ENCODE results near the gene PLXNC1. TPM values are rescaled to one million over a fixed set of nuclear protein-coding genes. Genes with fewer than 3 reads are reported as not detected.
A peak's percentile ranks its signal among the peaks of the same experiment; 100 is the strongest.

The PLXNC1 gene
- total and polyA plus RNA-seq, 5 experiments from 2014 or later: 2.9 to 9.4 (median 4.1) TPM

GRCh38 chr12:94220804-94221203 is 72.4 kb downstream of the PLXNC1 start:
- H3K4me3 Mint-ChIP-seq: no peak overlapping the region
- no peak for ATAC-seq
- H3K9me3 Mint-ChIP-seq: no peaks in the 10 kb centered on the region
- H3K27ac Mint-ChIP-seq: no peak overlapping the region
- DNase-seq: no peak
- peaks cover 14 to 40% (median 27%) of the 10 kb centered on the region in 3 donors for H3K36me3 Mint-ChIP-seq
- peaks cover 0 to 20% (median under 1%) of the 10 kb centered on the region in 4 donors for H3K4me1 Mint-ChIP-seq
- no peaks in the 10 kb centered on the region for H3K27me3 Mint-ChIP-seq
- POLR2A ChIA-PET: interaction anchor here (0.6 to 1.3 kb wide), 2 partner anchors 13 to 75 kb away, joined by 3 to 4 read pairs; no protein-coding TSS in a partner anchor

DNA sequence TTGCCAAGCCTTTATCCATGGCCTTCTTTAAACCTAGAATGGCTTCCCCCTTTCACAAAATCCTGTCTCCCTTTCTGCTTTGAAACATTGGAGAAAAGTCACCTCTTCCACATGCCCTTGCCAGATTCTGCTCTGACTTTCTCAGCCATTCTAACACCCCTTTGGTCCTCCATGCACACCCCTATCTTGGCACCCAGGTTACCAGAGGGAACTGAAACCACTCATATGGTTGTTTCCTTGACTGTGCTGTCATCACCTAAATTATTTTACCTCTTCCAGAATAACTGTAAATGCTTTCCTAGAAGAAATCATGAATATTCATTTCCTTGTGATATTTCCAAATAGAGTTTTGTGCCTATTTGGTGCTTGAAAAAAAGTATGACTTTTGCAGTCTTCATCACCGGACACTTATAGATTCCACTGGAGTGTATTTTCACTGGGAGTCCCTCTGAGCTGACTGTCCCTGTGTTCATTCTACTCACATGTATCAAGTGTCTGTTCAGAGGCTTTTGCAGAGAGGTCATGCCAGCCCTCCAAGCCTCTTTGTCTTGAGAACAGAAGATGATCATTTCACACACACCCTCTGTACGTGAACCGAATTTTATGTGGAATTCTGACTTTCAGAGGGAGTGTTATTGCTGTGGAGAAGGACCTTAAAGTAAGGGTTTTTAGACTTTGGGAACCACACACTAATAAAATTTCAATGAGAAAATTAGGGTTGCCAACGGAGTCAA is 74.1 kb downstream of the PLXNC1 start:
- peaks cover 16 to 54% (median 32%) of the 10 kb centered on the region in 3 donors for H3K36me3 Mint-ChIP-seq
- ATAC-seq: no peak
- H3K27ac Mint-ChIP-seq: no peak overlapping the region
- no peak overlapping the region for H3K4me3 Mint-ChIP-seq
- H3K27me3 Mint-ChIP-seq: no peaks in the 10 kb centered on the region
- DNase-seq: no peak
- no peaks in the 10 kb centered on the region for H3K9me3 Mint-ChIP-seq
- POLR2A ChIA-PET: interaction anchor here (0.8 kb wide), 1 partner anchor 68 kb away, joined by 6 read pairs; no protein-coding TSS in a partner anchor
- peaks cover 0 to 20% (median under 1%) of the 10 kb centered on the region in 4 donors for H3K4me1 Mint-ChIP-seq

DNA sequence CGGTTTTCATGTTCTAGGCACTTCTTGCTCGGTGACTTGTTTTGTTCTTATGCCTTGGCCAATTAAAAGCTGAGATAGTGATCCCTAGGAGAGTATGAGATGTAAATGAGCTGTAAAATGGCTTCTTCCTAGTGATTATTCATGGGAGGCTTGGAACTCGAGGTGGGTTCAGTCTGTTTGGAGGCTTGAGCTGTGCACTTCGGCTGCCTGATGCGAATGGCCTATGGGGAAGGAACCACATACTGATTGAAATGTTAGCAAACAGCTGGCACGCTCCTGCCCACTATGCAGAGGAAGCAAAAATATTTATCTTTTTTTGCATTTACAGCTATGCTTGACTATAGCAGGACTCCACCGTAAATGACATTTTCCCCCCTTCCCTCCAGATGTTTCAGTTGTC is 75.5 kb downstream of the PLXNC1 start:
- Mint-ChIP-seq H3K9me3 (no peaks in the 10 kb centered on the region), H3K4me3 (no peak overlapping the region), H3K27ac (peak overlapping the region in 1 of 10 donors; percentile 8), H3K27me3 (no peaks in the 10 kb centered on the region), H3K4me1 (peaks cover 0 to 21% (median under 1%) of the 10 kb centered on the region in 4 donors), H3K36me3 (peaks cover 22 to 64% (median 39%) of the 10 kb centered on the region in 3 donors)
- DNase-seq (no peak), ATAC-seq (no peak)
- POLR2A ChIA-PET: no interaction called here

GRCh38 chr12:94225506-94225905 is 77.1 kb downstream of the PLXNC1 start:
- no peak overlapping the region for H3K27ac Mint-ChIP-seq
- peaks cover 19 to 63% (median 36%) of the 10 kb centered on the region in 3 donors for H3K36me3 Mint-ChIP-seq
- DNase-seq (no peak), ATAC-seq (no peak)
- no peak overlapping the region for H3K4me3 Mint-ChIP-seq
- POLR2A ChIA-PET: interaction anchor here (1.4 kb wide), 1 partner anchor 15 kb away, joined by 6 read pairs; no protein-coding TSS in a partner anchor
- H3K27me3 Mint-ChIP-seq: no peaks in the 10 kb centered on the region
- no peaks in the 10 kb centered on the region for H3K9me3 Mint-ChIP-seq
- H3K4me1 Mint-ChIP-seq: peaks cover 5 to 34% (median 7%) of the 10 kb centered on the region in 4 donors

DNA sequence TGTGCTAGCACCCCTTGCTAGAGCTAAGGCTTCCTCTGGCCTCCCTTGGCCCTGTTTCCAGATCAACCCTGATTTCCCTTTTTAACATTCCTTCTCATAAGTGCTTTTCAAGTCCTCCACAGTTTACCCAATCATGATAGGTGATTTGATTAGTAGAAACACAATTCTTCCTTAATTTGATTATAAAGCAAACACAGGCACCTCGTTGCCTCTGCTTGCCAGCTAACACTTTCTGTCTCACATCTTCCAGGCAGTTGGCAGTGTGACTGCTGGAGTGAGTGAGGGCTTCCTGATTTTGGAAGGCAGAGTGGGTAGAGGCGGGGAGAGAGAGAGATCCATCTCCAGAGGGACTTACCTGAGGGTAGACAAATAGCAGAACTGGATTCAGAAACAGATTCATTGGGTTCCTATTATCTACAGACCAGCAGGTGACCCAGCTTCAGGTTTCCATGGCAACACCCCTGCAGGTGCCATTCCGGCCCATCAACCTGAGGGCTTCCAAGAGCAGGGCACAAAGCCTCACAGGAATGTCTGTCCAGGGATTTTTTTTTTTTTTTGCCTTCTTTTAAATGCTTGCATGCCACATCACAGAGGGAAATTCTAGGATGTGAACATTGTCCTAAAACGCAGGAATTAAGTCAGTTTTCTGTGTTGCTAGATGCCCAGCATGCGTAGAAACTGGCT is 77.7 kb downstream of the PLXNC1 start:
- Mint-ChIP-seq H3K4me1 (peaks cover 7 to 34% (median 12%) of the 10 kb centered on the region in 4 donors), H3K4me3 (no peak overlapping the region), H3K9me3 (no peaks in the 10 kb centered on the region), H3K36me3 (peaks cover 17 to 59% (median 33%) of the 10 kb centered on the region in 3 donors), H3K27ac (peak overlapping the region in 1 of 10 donors; percentile 43), H3K27me3 (no peaks in the 10 kb centered on the region)
- ATAC-seq (no peak), DNase-seq (no peak)
- POLR2A ChIA-PET: interaction anchor here (1.4 kb wide), 1 partner anchor 15 kb away, joined by 6 read pairs; no protein-coding TSS in a partner anchor

- H3K27ac Mint-ChIP-seq: no peak overlapping the region
- ATAC-seq (no peak), DNase-seq (no peak)
- no peak overlapping the region for H3K4me3 Mint-ChIP-seq
- H3K27me3 Mint-ChIP-seq: no peaks in the 10 kb centered on the region
- POLR2A ChIA-PET: interaction anchor here (1.4 kb wide), 1 partner anchor 16 kb away, joined by 6 read pairs; no protein-coding TSS in a partner anchor
- no peaks in the 10 kb centered on the region for H3K9me3 Mint-ChIP-seq
- peaks cover 15 to 55% (median 28%) of the 10 kb centered on the region in 3 donors for H3K36me3 Mint-ChIP-seq
- H3K4me1 Mint-ChIP-seq: peaks cover 11 to 36% (median 20%) of the 10 kb centered on the region in 4 donors
Measured at GRCh38 chr12:94227066-94227465, 78.7 kb downstream of the PLXNC1 start.

- no peaks in the 10 kb centered on the region for H3K27me3 Mint-ChIP-seq
Measured at GRCh38 chr12:94228488-94228907, 80.1 kb downstream of the PLXNC1 start.

GRCh38 chr12:94229902-94230301 is 81.5 kb downstream of the PLXNC1 start:
- H3K27ac Mint-ChIP-seq: peak overlapping the region in 5 of 10 donors; percentile 9 to 85 (median 83)
- POLR2A ChIA-PET: interaction anchor here (1.8 kb wide), 1 partner anchor 80 kb away, joined by 6 read pairs; no protein-coding TSS in a partner anchor
- H3K9me3 Mint-ChIP-seq: no peaks in the 10 kb centered on the region
- no peaks in the 10 kb centered on the region for H3K27me3 Mint-ChIP-seq
- peak overlapping the region in 2 of 10 donors; percentile 46 to 75 for H3K4me3 Mint-ChIP-seq
- ATAC-seq (no peak), DNase-seq (no peak)
- H3K4me1 Mint-ChIP-seq: peaks cover 11 to 29% (median 23%) of the 10 kb centered on the region in 4 donors
- H3K36me3 Mint-ChIP-seq: peaks cover 8 to 33% (median 14%) of the 10 kb centered on the region in 3 donors

More at GRCh38 chr12:94228488-94228907, 80.1 kb downstream of the PLXNC1 start:
- Mint-ChIP-seq H3K4me3 (no peak overlapping the region), H3K36me3 (peaks cover 15 to 45% (median 21%) of the 10 kb centered on the region in 3 donors), H3K9me3 (no peaks in the 10 kb centered on the region), H3K27ac (no peak overlapping the region), H3K4me1 (peaks cover 11 to 29% (median 23%) of the 10 kb centered on the region in 4 donors)
- POLR2A ChIA-PET: no interaction called here
- ATAC-seq: no peak
- DNase-seq: no peak

- peak; percentile 63 to 82 for ATAC-seq
- POLR2A ChIA-PET: interaction anchor here (0.6 to 1.8 kb wide), 2 partner anchors 25 to 81 kb away, joined by 3 to 6 read pairs; no protein-coding TSS in a partner anchor
- peak in 3 of 10 donors; percentile 8 to 46 (median 33) for DNase-seq
Measured at GRCh38 chr12:94230357-94230905, 82.1 kb downstream of the PLXNC1 start.

DNA sequence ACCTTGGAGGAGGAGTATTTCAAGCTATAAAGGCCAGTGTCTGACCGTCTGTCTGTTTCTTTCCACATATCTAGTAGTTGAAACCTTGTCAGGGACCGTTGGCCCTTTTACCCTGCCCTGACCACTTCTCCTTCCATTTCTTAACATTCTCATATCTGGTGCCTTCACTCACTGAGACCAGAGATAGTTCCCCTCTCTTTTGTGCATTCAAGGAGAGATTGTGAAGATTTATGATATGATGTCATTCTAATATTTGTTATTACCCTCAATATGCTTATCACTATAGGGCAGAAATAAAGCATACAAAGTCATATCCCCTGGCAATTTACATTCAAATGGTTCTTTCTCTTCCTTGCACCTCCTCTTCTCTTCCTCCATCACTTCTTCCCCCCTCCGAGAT is 83.3 kb downstream of the PLXNC1 start:
- H3K27me3 Mint-ChIP-seq: no peaks in the 10 kb centered on the region
- peaks cover 8 to 26% (median 20%) of the 10 kb centered on the region in 3 donors for H3K36me3 Mint-ChIP-seq
- ATAC-seq (no peak), DNase-seq (no peak)
- H3K9me3 Mint-ChIP-seq: no peaks in the 10 kb centered on the region
- peaks cover 11 to 29% (median 23%) of the 10 kb centered on the region in 4 donors for H3K4me1 Mint-ChIP-seq
- H3K4me3 Mint-ChIP-seq: peak overlapping the region in 1 of 10 donors; percentile 7
- no peak overlapping the region for H3K27ac Mint-ChIP-seq
- POLR2A ChIA-PET: interaction anchor here (1.8 kb wide), 1 partner anchor 82 kb away, joined by 6 read pairs; no protein-coding TSS in a partner anchor

More at GRCh38 chr12:94230357-94230905, 82.1 kb downstream of the PLXNC1 start:
- Mint-ChIP-seq H3K4me3 (peak overlapping the region in 9 of 10 donors; percentile 46 to 80 (median 59)), H3K27me3 (no peaks in the 10 kb centered on the region), H3K4me1 (peaks cover 11 to 29% (median 23%) of the 10 kb centered on the region in 4 donors), H3K9me3 (no peaks in the 10 kb centered on the region), H3K36me3 (peaks cover 8 to 29% (median 14%) of the 10 kb centered on the region in 3 donors), H3K27ac (peak overlapping the region; percentile 11 to 90 (median 81))

- peaks cover 7 to 28% (median 13%) of the 10 kb centered on the region in 4 donors for H3K4me1 Mint-ChIP-seq
- no peaks in the 10 kb centered on the region for H3K27me3 Mint-ChIP-seq
- H3K36me3 Mint-ChIP-seq: peaks cover 0 to 34% (median 26%) of the 10 kb centered on the region in 3 donors
- no peak overlapping the region for H3K4me3 Mint-ChIP-seq
- H3K9me3 Mint-ChIP-seq: no peaks in the 10 kb centered on the region
- DNase-seq: no peak
- POLR2A ChIA-PET: no interaction called here
- peak overlapping the region in 1 of 10 donors; percentile 65 for H3K27ac Mint-ChIP-seq
- ATAC-seq: no peak
Measured at GRCh38 chr12:94235848-94236247, 87.5 kb downstream of the PLXNC1 start.

DNA sequence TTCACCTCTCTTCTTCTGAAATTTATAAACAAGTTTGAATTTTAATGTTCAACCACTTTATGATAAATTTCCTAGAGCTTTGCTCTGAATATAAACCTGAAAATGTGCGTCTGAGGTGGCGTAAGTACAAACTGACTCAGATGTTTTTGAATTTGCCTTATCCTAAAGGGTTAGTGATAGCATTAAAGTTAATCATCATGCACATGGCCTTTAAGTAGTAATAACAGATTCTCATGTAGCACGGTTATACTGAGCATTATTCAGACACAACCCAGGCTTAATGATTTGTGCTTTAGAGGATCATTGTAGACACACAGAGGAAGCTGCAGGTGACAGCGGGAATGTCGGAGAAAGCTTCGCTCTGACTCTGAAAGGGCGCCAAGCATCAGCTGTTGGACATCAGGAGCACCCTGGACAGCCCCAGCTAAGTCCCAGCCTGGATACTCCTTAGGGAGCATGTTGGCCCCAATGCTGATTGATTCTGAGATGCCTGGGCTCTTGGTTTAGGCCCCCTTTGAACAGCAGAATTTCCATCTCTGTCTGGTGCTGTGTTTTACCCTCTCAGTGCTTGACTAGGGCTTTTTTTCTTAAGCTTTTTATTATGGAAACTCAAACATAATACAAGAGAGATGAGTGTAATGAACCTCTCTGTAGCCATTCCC is 91.1 kb downstream of the PLXNC1 start:
- peaks cover 0 to 48% (median 26%) of the 10 kb centered on the region in 3 donors for H3K36me3 Mint-ChIP-seq
- H3K27me3 Mint-ChIP-seq: no peaks in the 10 kb centered on the region
- ATAC-seq (no peak), DNase-seq (no peak)
- no peak overlapping the region for H3K4me3 Mint-ChIP-seq
- H3K4me1 Mint-ChIP-seq: peaks cover 2 to 43% (median 6%) of the 10 kb centered on the region in 4 donors
- POLR2A ChIA-PET: no interaction called here
- H3K9me3 Mint-ChIP-seq: no peaks in the 10 kb centered on the region
- peak overlapping the region in 2 of 10 donors; percentile 2 to 45 for H3K27ac Mint-ChIP-seq
